Fibroblast of villous mesenchyme (primary cell): ENCODE measurements around the gene ZNF234. TPM values are rescaled to one million over a fixed set of nuclear protein-coding genes. Genes with fewer than 3 reads are reported as not detected.
"Not testable (repeated sequence)": the region's sequence is repeated elsewhere in the genome, so short reads cannot be mapped to it uniquely, and the experiment has no call there.

Experiments
- DNase-seq: peaks from one replicate; pipeline ENCODE4 v3.0.0-alpha.2; 2010; ENCODE audit warnings: low read depth
- H3K4me3 ChIP-seq: 2 replicates; pipeline ENCODE4 v1.5.1; 2011; ENCODE audit warnings: low read depth, mild to moderate bottlenecking, low read length
- CTCF ChIP-seq: IDR thresholded peaks from 2 replicates; pipeline ENCODE4 v1.5.1; 2012; ENCODE audit warnings: low read depth, mild to moderate bottlenecking, low read length; ENCODE audit not compliant: insufficient read depth
- total RNA-seq: library from RNA; depleted of rRNA; stranded (reverse); fragments of >200 nt; gene quantifications from 2 replicates; pipeline ENCODE4 v1.2.3, GENCODE V29; 2012

ZNF234 gene
- total RNA-seq, 1 donor = 12.5 TPM

GRCh38 chr19:44112802-44113137, 28.6 kb upstream of the ZNF234 start:
- DNase-seq = no peak
- TF ChIP-seq CTCF = no peak
- peak overlapping the region; percentile 90 for H3K4me3 ChIP-seq

- TF ChIP-seq CTCF = no peak
- peak; percentile 99 for DNase-seq
Observed at GRCh38 chr19:44113138-44113783, 28.1 kb upstream of the ZNF234 start, which contains the start of gene ZNF225. Gene ZNF225 (plus strand): TSS chr19:44113399. CDS start chr19:44115828, 2,429 bp downstream.

GRCh38 chr19:44113784-44114390, 27.5 kb upstream of the ZNF234 start:
- peak overlapping the region; percentile 90 for H3K4me3 ChIP-seq
- TF ChIP-seq CTCF = no peak
- no peak for DNase-seq

More at GRCh38 chr19:44113138-44113783, 28.1 kb upstream of the ZNF234 start, which contains the start of gene ZNF225:
- peak within 1 kb of the TSS; percentile 90 for H3K4me3 ChIP-seq

- not testable (repeated sequence) for H3K4me3 ChIP-seq, DNase-seq
Observed at GRCh38 chr19:44121162-44121561, 20.2 kb upstream of the ZNF234 start.

- DNase-seq = no peak
- TF ChIP-seq CTCF = no peak
- H3K4me3 ChIP-seq = no peak overlapping the region
Observed at GRCh38 chr19:44131955-44132354, 9.4 kb upstream of the ZNF234 start.

GRCh38 chr19:44142059-44142433, 692 bp downstream of the ZNF234 start:
- no peak for TF ChIP-seq CTCF
- DNase-seq = peak; percentile 39
- H3K4me3 ChIP-seq = peak overlapping the region; percentile 95

- no peak for TF ChIP-seq CTCF
- H3K4me3 ChIP-seq = no peak overlapping the region
- no peak for DNase-seq
Observed at GRCh38 chr19:44149776-44150175, 8.4 kb downstream of the ZNF234 start.
